GM12873 (cell line): ENCODE measurements around the gene NECTIN4.

Experiments used
- CTCF ChIP-seq: IDR thresholded peaks from 2 replicates; pipeline ENCODE4 v1.5.1; 2012; ENCODE audit warnings: low read depth, mild to moderate bottlenecking, moderate library complexity, low read length, control low read depth; ENCODE audit not compliant: insufficient read depth; ENCODE audit errors: missing control alignments

NECTIN4 gene

GRCh38 chr1:161089251-161089924, at the start of gene NECTIN4:
Gene NECTIN4 (minus strand): TSS chr1:161089558. CDS start chr1:161089296, 262 bp downstream.
- no peak for TF ChIP-seq CTCF

GRCh38 chr1:161138431-161138830, 49.1 kb upstream of the NECTIN4 start:
- no peak for TF ChIP-seq CTCF

GRCh38 chr1:161137881-161138280, 48.5 kb upstream of the NECTIN4 start:
- no peak for TF ChIP-seq CTCF

- TF ChIP-seq CTCF, result no peak
Observed at GRCh38 chr1:161133220-161133740, 43.9 kb upstream of the NECTIN4 start.

- peak; percentile 16 for TF ChIP-seq CTCF
Observed at GRCh38 chr1:161132410-161133219, 43.3 kb upstream of the NECTIN4 start, which contains the start of gene DEDD. Gene DEDD (minus strand): TSS chr1:161132667. CDS start chr1:161124462, 8,205 bp downstream.

GRCh38 chr1:161131523-161132409, 42.4 kb upstream of the NECTIN4 start:
- no peak for TF ChIP-seq CTCF

GRCh38 chr1:161130266-161130665, 40.9 kb upstream of the NECTIN4 start:
- no peak for TF ChIP-seq CTCF
